ENCODE measurements around the gene MAP6D1. TPM values are rescaled to one million over a fixed set of nuclear protein-coding genes. Genes with fewer than 3 reads are reported as not detected.

Gene MAP6D1
- total RNA-seq, 1 donor from 2014 or later: 1.2 TPM

GRCh38 chr3:183844606-183845005 is 19.2 kb upstream of the MAP6D1 start:
- no peak overlapping the region for H3K27ac ChIP-seq
- DNase-seq (no peak), ATAC-seq (no peak)
- no peaks in the 10 kb centered on the region for H3K9me3 ChIP-seq
- peaks cover 90% of the 10 kb centered on the region for H3K36me3 ChIP-seq
- H3K27me3 ChIP-seq: no peaks in the 10 kb centered on the region
- no peak overlapping the region for H3K4me3 ChIP-seq
- TF ChIP-seq CTCF (IDR thresholded peaks at IDR 0.05): no peak
- intact Hi-C loops (cut with DNase I): no loop called here
- no peaks in the 10 kb centered on the region for H3K4me1 ChIP-seq

- no peak for TF ChIP-seq CTCF (IDR thresholded peaks at IDR 0.05)
- Histone ChIP-seq H3K4me1 (no peaks in the 10 kb centered on the region), H3K27me3 (no peaks in the 10 kb centered on the region), H3K36me3 (peaks cover 86% of the 10 kb centered on the region), H3K4me3 (no peak overlapping the region), H3K27ac (no peak overlapping the region), H3K9me3 (no peaks in the 10 kb centered on the region)
- ATAC-seq: no peak
- intact Hi-C loops (cut with DNase I): no loop called here
- no peak for DNase-seq
Measured at GRCh38 chr3:183839751-183840150, 14.4 kb upstream of the MAP6D1 start.

GRCh38 chr3:183837894-183838293 is 12.5 kb upstream of the MAP6D1 start:
- ATAC-seq: no peak
- H3K9me3 ChIP-seq: no peaks in the 10 kb centered on the region
- intact Hi-C loops (cut with DNase I): no loop called here

GRCh38 chr3:183837390-183837789 is 12.0 kb upstream of the MAP6D1 start:
- Histone ChIP-seq H3K27me3 (no peaks in the 10 kb centered on the region), H3K27ac (no peak overlapping the region), H3K4me3 (no peak overlapping the region), H3K36me3 (peaks cover 85% of the 10 kb centered on the region), H3K9me3 (no peaks in the 10 kb centered on the region), H3K4me1 (no peaks in the 10 kb centered on the region)
- TF ChIP-seq CTCF (IDR thresholded peaks at IDR 0.05): no peak
- intact Hi-C loops (cut with DNase I): no loop called here
- ATAC-seq (no peak), DNase-seq (no peak)

More at GRCh38 chr3:183837894-183838293, 12.5 kb upstream of the MAP6D1 start:
- Histone ChIP-seq H3K27me3 (no peaks in the 10 kb centered on the region), H3K36me3 (peaks cover 85% of the 10 kb centered on the region), H3K4me1 (no peaks in the 10 kb centered on the region), H3K27ac (no peak overlapping the region), H3K4me3 (no peak overlapping the region)
- TF ChIP-seq CTCF (IDR thresholded peaks at IDR 0.05): no peak
- DNase-seq: no peak

GRCh38 chr3:183833516-183833915 is 8.1 kb upstream of the MAP6D1 start:
- no peak overlapping the region for H3K27ac ChIP-seq
- H3K4me1 ChIP-seq: no peaks in the 10 kb centered on the region
- no peak for DNase-seq
- no peak for ATAC-seq
- no peak overlapping the region for H3K4me3 ChIP-seq
- peaks cover 78% of the 10 kb centered on the region for H3K36me3 ChIP-seq
- no peak for TF ChIP-seq CTCF (IDR thresholded peaks at IDR 0.05)
- no peaks in the 10 kb centered on the region for H3K27me3 ChIP-seq
- no peaks in the 10 kb centered on the region for H3K9me3 ChIP-seq
- intact Hi-C loops (cut with DNase I): no loop called here

- Histone ChIP-seq H3K4me3 (no peak overlapping the region), H3K27me3 (no peaks in the 10 kb centered on the region), H3K4me1 (peaks cover 5% of the 10 kb centered on the region), H3K27ac (no peak overlapping the region), H3K9me3 (no peaks in the 10 kb centered on the region), H3K36me3 (peaks cover 62% of the 10 kb centered on the region)
- DNase-seq: no peak
- no peak for TF ChIP-seq CTCF (IDR thresholded peaks at IDR 0.05)
- no peak for ATAC-seq
- intact Hi-C loops (cut with DNase I): no loop called here
Measured at GRCh38 chr3:183830187-183830586, 4.8 kb upstream of the MAP6D1 start.
